ENCODE measurements around the gene SYNJ1. TPM values are rescaled to one million over a fixed set of nuclear protein-coding genes. Genes with fewer than 3 reads are reported as not detected.

SYNJ1 gene
- total RNA-seq, 2 donors from 2014 or later = 6.0 to 12.2 TPM

- H3K27ac ChIP-seq (ENCODE audit: low read depth, low read length) = no peak overlapping the region
- H3K27ac Mint-ChIP-seq = no peak overlapping the region
- H3K9me3 Mint-ChIP-seq = no peaks in the 10 kb centered on the region
- no peak for DNase-seq
- no peak overlapping the region for H3K4me3 ChIP-seq (ENCODE audit: low read length)
- peaks cover 5% of the 10 kb centered on the region for H3K27me3 Mint-ChIP-seq (ENCODE audit: insufficient read depth)
- peaks cover 12% of the 10 kb centered on the region for H3K27me3 ChIP-seq (ENCODE audit: control insufficient read depth, insufficient read depth, low read length, poor library complexity, severe bottlenecking)
- no peaks in the 10 kb centered on the region for H3K36me3 ChIP-seq (ENCODE audit: control insufficient read depth, insufficient read depth, low read length)
- WGBS, 2 experiments (ENCODE audit: insufficient coverage in 1 of 2, insufficient read length in 1 of 2) = 93 to 100% methylated on average over 4 to 13 of the region's 13 CpGs
- no peak overlapping the region for H3K9ac ChIP-seq (ENCODE audit: extremely low read depth, low read length, poor library complexity, severe bottlenecking)
- TF ChIP-seq, protein P1, sequence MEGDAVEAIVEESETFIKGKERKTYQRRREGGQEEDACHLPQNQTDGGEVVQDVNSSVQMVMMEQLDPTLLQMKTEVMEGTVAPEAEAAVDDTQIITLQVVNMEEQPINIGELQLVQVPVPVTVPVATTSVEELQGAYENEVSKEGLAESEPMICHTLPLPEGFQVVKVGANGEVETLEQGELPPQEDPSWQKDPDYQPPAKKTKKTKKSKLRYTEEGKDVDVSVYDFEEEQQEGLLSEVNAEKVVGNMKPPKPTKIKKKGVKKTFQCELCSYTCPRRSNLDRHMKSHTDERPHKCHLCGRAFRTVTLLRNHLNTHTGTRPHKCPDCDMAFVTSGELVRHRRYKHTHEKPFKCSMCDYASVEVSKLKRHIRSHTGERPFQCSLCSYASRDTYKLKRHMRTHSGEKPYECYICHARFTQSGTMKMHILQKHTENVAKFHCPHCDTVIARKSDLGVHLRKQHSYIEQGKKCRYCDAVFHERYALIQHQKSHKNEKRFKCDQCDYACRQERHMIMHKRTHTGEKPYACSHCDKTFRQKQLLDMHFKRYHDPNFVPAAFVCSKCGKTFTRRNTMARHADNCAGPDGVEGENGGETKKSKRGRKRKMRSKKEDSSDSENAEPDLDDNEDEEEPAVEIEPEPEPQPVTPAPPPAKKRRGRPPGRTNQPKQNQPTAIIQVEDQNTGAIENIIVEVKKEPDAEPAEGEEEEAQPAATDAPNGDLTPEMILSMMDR (conservative IDR thresholded peaks at IDR 0.05) = no peak
- H3K4me1 Mint-ChIP-seq = no peaks in the 10 kb centered on the region
- H3K4me1 ChIP-seq (ENCODE audit: control insufficient read depth, insufficient read depth, low read length) = no peaks in the 10 kb centered on the region
- H3K4me3 Mint-ChIP-seq = no peak overlapping the region
- no peaks in the 10 kb centered on the region for H3K36me3 Mint-ChIP-seq (ENCODE audit: low read depth)
- no peaks in the 10 kb centered on the region for H3K9me3 ChIP-seq (ENCODE audit: control insufficient read depth, low read length)
These were observed 146.9 kb downstream of the SYNJ1 start for GRCh38 chr21:32580949-32581348.

Other genes starting within 250 kb of the SYNJ1 start
- gene TCP10L, start 142.5 kb downstream of the SYNJ1 start, total RNA-seq = 1 to 10 TPM in 1 of 2 donors, under 1 TPM in 1; 0.95 to 1.4 TPM
- 10 to 100 TPM; 57.3 to 62.2 TPM for gene CFAP298, start 115.6 kb downstream of the SYNJ1 start, total RNA-seq
- gene PAXBP1, start 43.7 kb upstream of the SYNJ1 start, total RNA-seq = 10 to 100 TPM; 78.3 to 93.9 TPM